ENCODE data around the gene RBM10. TPM values are rescaled to one million over a fixed set of nuclear protein-coding genes. Genes with fewer than 3 reads are reported as not detected.
A peak's percentile ranks its signal among the peaks of the same experiment; 100 is the strongest.

Gene RBM10
- total RNA-seq, 2 experiments from 2014 or later, result 63.8 to 72.1 TPM

GRCh38 chrX:47215291-47215900 lies 70.4 kb downstream of the RBM10 start:
- Mint-ChIP-seq H3K27ac (peak overlapping the region; percentile 98), H3K4me3 (no peak overlapping the region)
- POLR2A ChIA-PET, result no interaction called here

GRCh38 chrX:47216393-47216925 lies 71.4 kb downstream of the RBM10 start:
- H3K27me3 Mint-ChIP-seq, result no peaks in the 10 kb centered on the region
- intact Hi-C loops (cut with DNase I, micrococcal nuclease), result loop anchor here (2.0 to 5.0 kb wide), 5 partner anchors 72 to 436 kb away; partner anchors contain the start of genes ELK1 (in 1 of the 2), NDUFB11 (in 1 of the 2), RBM10 (in 1 of the 2) and RP2 (in 1 of the 2)
- peaks cover 35% of the 10 kb centered on the region for H3K4me1 Mint-ChIP-seq
- CTCF ChIA-PET, result interaction anchor here (1.1 kb wide), 1 partner anchor 20 kb away, joined by 3 read pairs; no protein-coding TSS in a partner anchor
- peak overlapping the region; percentile 92 for H3K4me3 Mint-ChIP-seq
- POLR2A ChIA-PET, result interaction anchor here (1.6 to 1.8 kb wide), 2 partner anchors 22 to 71 kb away, joined by 5 to 9 read pairs; partner anchors contain the start of genes NDUFB11 and RBM10
- DNase-seq (no peak), ATAC-seq (no peak)
- peak overlapping the region; percentile 98 for H3K27ac Mint-ChIP-seq
- H3K9me3 Mint-ChIP-seq (ENCODE audit: low read depth), result no peaks in the 10 kb centered on the region
- peaks cover 62% of the 10 kb centered on the region for H3K36me3 Mint-ChIP-seq (ENCODE audit: low read depth)

More at GRCh38 chrX:47215291-47215900, 70.4 kb downstream of the RBM10 start:
- no peaks in the 10 kb centered on the region for H3K27me3 Mint-ChIP-seq
- H3K4me1 Mint-ChIP-seq, result peaks cover 27% of the 10 kb centered on the region
- DNase-seq (no peak), ATAC-seq (no peak)
- H3K36me3 Mint-ChIP-seq (ENCODE audit: low read depth), result peaks cover 58% of the 10 kb centered on the region
- CTCF ChIA-PET, result interaction anchor here (1.1 kb wide), 1 partner anchor 19 kb away, joined by 3 read pairs; no protein-coding TSS in a partner anchor
- intact Hi-C loops (cut with DNase I, micrococcal nuclease), result loop anchor here (5.0 kb wide), 4 partner anchors 152 to 437 kb away; partner anchors contain the start of genes ELK1 (in 1 of the 2) and RP2 (in 1 of the 2)
- H3K9me3 Mint-ChIP-seq (ENCODE audit: low read depth), result no peaks in the 10 kb centered on the region

- DNase-seq (peak; percentile 96), ATAC-seq (peak; percentile 36)
- POLR2A ChIA-PET, result interaction anchor here (0.7 to 2.5 kb wide), 7 partner anchors 14 to 339 kb away, joined by 3 to 15 read pairs (median 5); partner anchors contain the start of genes NDUFB11, RBM10 and USP11
- Mint-ChIP-seq H3K27me3 (no peaks in the 10 kb centered on the region), H3K36me3 (ENCODE audit: low read depth) (peaks cover 57% of the 10 kb centered on the region), H3K4me3 (peak overlapping the region; percentile 92), H3K9me3 (ENCODE audit: low read depth) (no peaks in the 10 kb centered on the region), H3K4me1 (peaks cover 35% of the 10 kb centered on the region), H3K27ac (peak overlapping the region; percentile 98)
- intact Hi-C loops (cut with DNase I, micrococcal nuclease), result loop anchor here (1.0 to 5.0 kb wide), 10 partner anchors 16 to 442 kb away; partner anchors contain the start of genes UBA1 (in 2 of the 2), ELK1 (in 1 of the 2), NDUFB11 (in 1 of the 2) and RBM10 (in 1 of the 2)
- CTCF ChIA-PET, result interaction anchor here (0.5 to 0.6 kb wide), 2 partner anchors 14 to 36 kb away, joined by 3 read pairs; no protein-coding TSS in a partner anchor
Measured at GRCh38 chrX:47217121-47217851, 72.3 kb downstream of the RBM10 start.

- ATAC-seq (peak; percentile 87), DNase-seq (peak; percentile 96)
- peaks cover 35% of the 10 kb centered on the region for H3K4me1 Mint-ChIP-seq
- POLR2A ChIA-PET, result interaction anchor here (0.5 to 2.5 kb wide), 11 partner anchors 9 to 358 kb away, joined by 3 to 15 read pairs (median 4); partner anchors contain the start of genes NDUFB11, RBM10 and USP11
- CTCF ChIA-PET, result interaction anchor here (0.5 to 0.6 kb wide), 2 partner anchors 13 to 35 kb away, joined by 3 read pairs; no protein-coding TSS in a partner anchor
- no peaks in the 10 kb centered on the region for H3K27me3 Mint-ChIP-seq
- H3K36me3 Mint-ChIP-seq (ENCODE audit: low read depth), result peaks cover 54% of the 10 kb centered on the region
- no peaks in the 10 kb centered on the region for H3K9me3 Mint-ChIP-seq (ENCODE audit: low read depth)
- intact Hi-C loops (cut with DNase I, micrococcal nuclease), result loop anchor here (1.0 to 5.0 kb wide), 13 partner anchors 15 to 441 kb away; partner anchors contain the start of genes RBM10 (in 2 of the 2), UBA1 (in 2 of the 2), USP11 (in 2 of the 2) and ARAF (in 1 of the 2)
- H3K4me3 Mint-ChIP-seq, result peak overlapping the region; percentile 92
- peak overlapping the region; percentile 99 for H3K27ac Mint-ChIP-seq
Measured at GRCh38 chrX:47217852-47218279, 72.8 kb downstream of the RBM10 start.

- intact Hi-C loops (cut with DNase I, micrococcal nuclease), result loop anchor here (1.0 to 5.0 kb wide), 8 partner anchors 15 to 434 kb away; partner anchors contain the start of genes ARAF (in 1 of the 2), ELK1 (in 1 of the 2), RBM10 (in 1 of the 2) and RP2 (in 1 of the 2)
- peak within 1 kb of the TSS; percentile 92 for H3K4me3 Mint-ChIP-seq
- ChIA-PET POLR2A (interaction anchor here (0.5 to 2.5 kb wide), 11 partner anchors 9 to 358 kb away, joined by 3 to 15 read pairs (median 4); partner anchors contain the start of genes NDUFB11, RBM10 and USP11), CTCF (interaction anchor here (0.5 kb wide), 1 partner anchor 13 kb away, joined by 3 read pairs; no protein-coding TSS in a partner anchor)
- ATAC-seq, result peak; percentile 30
- H3K4me1 Mint-ChIP-seq, result peaks cover 35% of the 10 kb centered on the region
- peaks cover 52% of the 10 kb centered on the region for H3K36me3 Mint-ChIP-seq (ENCODE audit: low read depth)
- H3K27me3 Mint-ChIP-seq, result no peaks in the 10 kb centered on the region
- DNase-seq, result peak; percentile 77
- peak within 1 kb of the TSS; percentile 99 for H3K27ac Mint-ChIP-seq
- no peaks in the 10 kb centered on the region for H3K9me3 Mint-ChIP-seq (ENCODE audit: low read depth)
Measured at GRCh38 chrX:47218280-47218919, 73.4 kb downstream of the RBM10 start, which contains the start of gene CDK16. TSS of gene CDK16 (plus strand) at chrX:47218681. CDS start at chrX:47223558, 4,877 bp downstream.

- peaks cover 35% of the 10 kb centered on the region for H3K4me1 Mint-ChIP-seq
- POLR2A ChIA-PET, result interaction anchor here (0.6 to 2.5 kb wide), 4 partner anchors 14 to 627 kb away, joined by 3 to 15 read pairs (median 6); partner anchors contain the start of genes RBM10 and USP11
- peak; percentile 65 for DNase-seq
- CTCF ChIA-PET, result no interaction called here
- no peaks in the 10 kb centered on the region for H3K27me3 Mint-ChIP-seq
- intact Hi-C loops (cut with DNase I, micrococcal nuclease), result loop anchor here (1.0 to 5.0 kb wide), 9 partner anchors 14 to 433 kb away; partner anchors contain the start of genes ARAF (in 1 of the 2), ELK1 (in 1 of the 2), RBM10 (in 1 of the 2) and RP2 (in 1 of the 2)
- ATAC-seq, result no peak
- no peaks in the 10 kb centered on the region for H3K9me3 Mint-ChIP-seq (ENCODE audit: low read depth)
- peaks cover 54% of the 10 kb centered on the region for H3K36me3 Mint-ChIP-seq (ENCODE audit: low read depth)
- H3K4me3 Mint-ChIP-seq, result peak overlapping the region; percentile 92
- peak overlapping the region; percentile 89 for H3K27ac Mint-ChIP-seq
Measured at GRCh38 chrX:47218920-47219815, 74.1 kb downstream of the RBM10 start.

GRCh38 chrX:47221756-47222155 lies 76.7 kb downstream of the RBM10 start:
- H3K4me3 Mint-ChIP-seq, result no peak overlapping the region
- H3K27ac Mint-ChIP-seq, result no peak overlapping the region
- intact Hi-C loops (cut with DNase I, micrococcal nuclease), result no loop called here
- DNase-seq, result no peak
- H3K27me3 Mint-ChIP-seq, result no peaks in the 10 kb centered on the region
- POLR2A ChIA-PET, result no interaction called here
- H3K36me3 Mint-ChIP-seq (ENCODE audit: low read depth), result peaks cover 56% of the 10 kb centered on the region
- H3K4me1 Mint-ChIP-seq, result peaks cover 24% of the 10 kb centered on the region
- no peaks in the 10 kb centered on the region for H3K9me3 Mint-ChIP-seq (ENCODE audit: low read depth)
- ATAC-seq, result no peak
- CTCF ChIA-PET, result no interaction called here

- ChIA-PET CTCF (no interaction called here), POLR2A (no interaction called here)
- Mint-ChIP-seq H3K36me3 (ENCODE audit: low read depth) (peaks cover 55% of the 10 kb centered on the region), H3K27ac (no peak overlapping the region), H3K4me1 (peaks cover 17% of the 10 kb centered on the region), H3K4me3 (no peak overlapping the region), H3K27me3 (no peaks in the 10 kb centered on the region), H3K9me3 (ENCODE audit: low read depth) (no peaks in the 10 kb centered on the region)
- no peak for ATAC-seq
- intact Hi-C loops (cut with DNase I, micrococcal nuclease), result no loop called here
- DNase-seq, result no peak
Measured at GRCh38 chrX:47222751-47223350, 77.8 kb downstream of the RBM10 start.

- CTCF ChIA-PET, result no interaction called here
Measured at GRCh38 chrX:47223476-47224250, 78.6 kb downstream of the RBM10 start.

More at GRCh38 chrX:47223476-47224250, 78.6 kb downstream of the RBM10 start:
- Mint-ChIP-seq H3K9me3 (ENCODE audit: low read depth) (no peaks in the 10 kb centered on the region), H3K36me3 (ENCODE audit: low read depth) (peaks cover 56% of the 10 kb centered on the region), H3K4me3 (no peak overlapping the region), H3K27me3 (no peaks in the 10 kb centered on the region), H3K4me1 (peaks cover 17% of the 10 kb centered on the region), H3K27ac (no peak overlapping the region)
- no peak for DNase-seq
- no peak for ATAC-seq
- POLR2A ChIA-PET, result no interaction called here
- intact Hi-C loops (cut with DNase I, micrococcal nuclease), result no loop called here
